ENCODE measurements around the gene MELTF. TPM values are rescaled to one million over a fixed set of nuclear protein-coding genes. Genes with fewer than 3 reads are reported as not detected.

The MELTF gene
- total RNA-seq, 1 donor from 2014 or later, result 2.9 TPM

DNA sequence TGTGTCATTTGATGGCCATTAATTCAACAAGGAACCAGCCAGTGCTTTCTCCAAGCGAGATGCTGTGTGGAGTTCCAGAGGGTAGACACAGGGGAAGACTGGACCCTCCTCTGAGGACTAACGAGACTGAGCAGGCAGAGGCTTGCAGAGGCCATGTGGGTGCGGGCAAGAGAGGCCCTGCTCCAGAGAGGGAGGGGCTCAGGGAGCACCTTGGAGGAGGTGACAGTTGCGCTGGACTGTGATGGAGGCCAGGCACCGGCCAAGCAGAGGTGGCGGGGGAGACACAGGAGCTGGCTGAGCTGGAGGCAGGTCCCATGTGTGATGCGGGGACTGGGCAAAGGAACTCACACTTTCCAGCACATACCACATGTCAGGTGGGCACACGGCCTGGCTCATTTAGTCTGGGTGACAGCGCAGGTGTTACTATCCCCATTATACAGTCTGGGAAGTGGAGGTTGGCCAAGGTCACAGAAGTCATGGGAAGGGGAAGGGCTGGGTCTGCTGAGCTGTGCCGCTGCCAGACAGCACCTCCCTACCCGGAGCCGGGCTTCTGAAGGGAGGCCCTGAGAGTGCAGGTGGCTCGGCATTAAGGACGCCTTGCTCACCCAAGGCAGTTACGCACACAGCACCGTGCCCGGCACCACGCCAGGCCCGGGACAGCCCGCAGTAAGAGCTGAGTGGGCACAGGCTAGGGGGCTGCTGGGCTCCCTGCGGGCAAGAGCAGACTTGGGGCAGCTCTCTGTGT is 3.7 kb downstream of the MELTF start:
- TF ChIP-seq, protein P1, sequence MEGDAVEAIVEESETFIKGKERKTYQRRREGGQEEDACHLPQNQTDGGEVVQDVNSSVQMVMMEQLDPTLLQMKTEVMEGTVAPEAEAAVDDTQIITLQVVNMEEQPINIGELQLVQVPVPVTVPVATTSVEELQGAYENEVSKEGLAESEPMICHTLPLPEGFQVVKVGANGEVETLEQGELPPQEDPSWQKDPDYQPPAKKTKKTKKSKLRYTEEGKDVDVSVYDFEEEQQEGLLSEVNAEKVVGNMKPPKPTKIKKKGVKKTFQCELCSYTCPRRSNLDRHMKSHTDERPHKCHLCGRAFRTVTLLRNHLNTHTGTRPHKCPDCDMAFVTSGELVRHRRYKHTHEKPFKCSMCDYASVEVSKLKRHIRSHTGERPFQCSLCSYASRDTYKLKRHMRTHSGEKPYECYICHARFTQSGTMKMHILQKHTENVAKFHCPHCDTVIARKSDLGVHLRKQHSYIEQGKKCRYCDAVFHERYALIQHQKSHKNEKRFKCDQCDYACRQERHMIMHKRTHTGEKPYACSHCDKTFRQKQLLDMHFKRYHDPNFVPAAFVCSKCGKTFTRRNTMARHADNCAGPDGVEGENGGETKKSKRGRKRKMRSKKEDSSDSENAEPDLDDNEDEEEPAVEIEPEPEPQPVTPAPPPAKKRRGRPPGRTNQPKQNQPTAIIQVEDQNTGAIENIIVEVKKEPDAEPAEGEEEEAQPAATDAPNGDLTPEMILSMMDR (IDR thresholded peaks at IDR 0.05; ENCODE audit: unreplicated experiment), result no peak
- Mint-ChIP-seq H3K9me3 (ENCODE audit: unreplicated experiment) (no peaks in the 10 kb centered on the region), H3K27me3 (ENCODE audit: unreplicated experiment) (peaks cover 12% of the 10 kb centered on the region), H3K27ac (ENCODE audit: unreplicated experiment) (no peak overlapping the region), H3K4me1 (ENCODE audit: unreplicated experiment) (no peaks in the 10 kb centered on the region), H3K36me3 (ENCODE audit: low read depth, unreplicated experiment) (no peaks in the 10 kb centered on the region), H3K4me3 (ENCODE audit: unreplicated experiment) (no peak overlapping the region)
- DNase-seq (ENCODE audit: low spot score), result no peak

DNA sequence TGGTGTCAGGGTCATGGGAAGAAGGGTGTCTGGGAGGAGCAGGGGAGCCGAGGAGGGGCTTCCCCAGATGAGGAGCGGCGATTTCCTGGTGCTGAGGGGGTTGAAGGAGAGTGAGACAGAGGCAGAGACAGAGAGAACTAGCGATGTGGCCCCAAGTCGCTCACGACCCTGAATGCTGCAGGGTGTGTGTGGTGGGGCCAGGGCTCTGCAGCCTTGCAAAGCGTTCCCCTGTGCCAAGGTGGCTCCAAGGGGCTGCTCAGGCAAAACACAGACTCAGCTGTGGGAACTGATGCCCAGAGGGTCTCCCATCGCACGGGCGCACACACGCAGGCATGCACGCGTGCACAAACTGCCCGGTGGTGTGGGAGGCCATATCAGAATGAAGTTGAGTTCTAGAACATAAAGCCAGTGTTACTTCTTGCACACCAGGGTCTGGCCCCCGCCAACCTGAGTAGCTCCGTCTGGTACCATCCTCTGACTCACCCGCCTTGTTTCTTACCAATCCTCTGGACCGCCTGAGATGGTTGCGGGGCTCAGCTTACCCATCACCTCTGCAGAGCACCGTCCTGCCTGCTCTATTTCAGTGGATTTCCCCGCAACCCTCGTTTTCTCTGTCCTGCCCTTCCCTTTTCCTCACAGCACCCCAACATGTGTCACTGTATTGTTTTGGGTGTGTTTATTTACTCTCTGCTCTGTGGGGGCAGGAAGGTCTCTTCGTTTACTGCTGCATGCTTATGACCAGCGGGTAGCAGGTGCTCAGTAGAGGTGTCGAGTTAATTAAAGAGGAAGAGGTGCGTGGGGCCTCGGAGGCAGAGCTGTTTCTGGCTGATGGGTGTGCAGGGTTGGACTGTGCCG is 4.5 kb downstream of the MELTF start:
- Mint-ChIP-seq H3K27me3 (ENCODE audit: unreplicated experiment) (peaks cover 10% of the 10 kb centered on the region), H3K27ac (ENCODE audit: unreplicated experiment) (no peak overlapping the region), H3K4me3 (ENCODE audit: unreplicated experiment) (peak overlapping the region; percentile 67), H3K36me3 (ENCODE audit: low read depth, unreplicated experiment) (no peaks in the 10 kb centered on the region), H3K9me3 (ENCODE audit: unreplicated experiment) (no peaks in the 10 kb centered on the region), H3K4me1 (ENCODE audit: unreplicated experiment) (no peaks in the 10 kb centered on the region)
- TF ChIP-seq, protein P1 (IDR thresholded peaks at IDR 0.05; ENCODE audit: unreplicated experiment), result no peak
- DNase-seq (ENCODE audit: low spot score), result no peak

DNA sequence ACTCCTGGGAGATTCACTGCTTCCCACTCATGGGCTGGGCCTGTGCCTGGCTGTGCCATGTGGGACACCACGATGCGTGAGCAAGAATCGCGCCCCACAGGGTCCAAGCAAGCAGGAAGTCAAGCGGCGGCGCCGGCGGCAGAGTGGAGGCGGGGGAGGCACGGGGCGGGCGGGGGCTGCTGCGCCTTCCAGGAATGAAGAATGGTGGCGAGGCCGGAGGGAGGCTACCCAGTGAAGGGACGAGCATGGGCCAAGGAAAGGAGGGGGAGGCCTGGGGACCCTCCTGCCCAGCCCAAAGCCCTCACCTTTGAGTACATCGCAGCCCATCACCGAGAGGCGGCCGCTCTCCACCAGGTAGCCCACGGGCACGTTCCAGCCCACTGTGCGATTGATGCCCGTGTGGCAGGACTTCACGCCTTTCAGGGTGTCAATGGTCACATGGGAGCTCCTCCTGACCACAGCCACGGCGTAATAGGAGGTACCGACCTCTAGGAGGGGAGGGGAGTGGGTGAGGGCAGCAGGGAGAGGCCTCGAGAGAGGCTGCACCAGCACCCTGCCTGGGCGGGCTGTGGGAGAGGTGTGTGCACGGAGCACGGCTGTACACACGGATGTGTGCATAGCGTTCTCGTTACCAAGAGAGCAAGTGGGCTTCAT is 5.5 kb downstream of the MELTF start:
- DNase-seq (ENCODE audit: low spot score), result no peak

DNA sequence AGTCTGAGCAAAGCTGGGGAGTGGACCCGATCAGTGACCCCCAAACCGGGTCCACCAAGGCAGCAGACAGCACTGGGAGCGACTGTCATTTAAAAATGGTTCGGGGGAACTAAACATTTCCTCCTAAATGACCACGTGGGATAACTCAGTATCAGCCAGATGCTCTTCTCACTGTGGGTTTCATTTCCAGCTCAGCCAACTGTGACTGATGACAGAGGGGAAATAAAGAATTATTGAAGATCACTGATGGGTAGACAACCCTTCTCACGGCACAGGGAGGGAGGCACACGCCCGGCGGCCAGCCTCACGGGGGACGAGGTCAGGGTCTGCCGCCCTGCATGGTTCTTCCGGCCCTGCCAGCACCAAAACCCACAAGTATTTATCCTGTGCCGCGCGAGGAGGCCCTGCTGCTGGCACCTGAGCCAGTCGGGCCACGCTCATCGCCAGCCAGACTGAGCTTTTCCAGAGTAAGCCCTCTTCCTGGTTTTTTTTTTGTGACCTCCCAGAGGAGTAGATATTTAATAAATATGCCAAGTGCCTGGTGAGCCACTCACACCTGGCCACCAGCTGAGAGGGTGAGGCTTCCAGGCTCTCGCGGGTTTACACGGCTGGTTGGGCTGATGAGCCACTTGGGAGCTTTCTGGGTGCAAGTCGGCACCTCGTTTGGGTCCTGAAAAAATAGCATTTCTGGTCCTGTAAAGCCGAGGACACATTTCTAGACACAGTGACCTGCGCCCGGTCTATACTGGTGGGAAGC is 6.2 kb downstream of the MELTF start:
- Mint-ChIP-seq H3K36me3 (ENCODE audit: low read depth, unreplicated experiment) (no peaks in the 10 kb centered on the region), H3K27ac (ENCODE audit: unreplicated experiment) (no peak overlapping the region), H3K27me3 (ENCODE audit: unreplicated experiment) (peaks cover 10% of the 10 kb centered on the region), H3K4me3 (ENCODE audit: unreplicated experiment) (no peak overlapping the region), H3K9me3 (ENCODE audit: unreplicated experiment) (no peaks in the 10 kb centered on the region), H3K4me1 (ENCODE audit: unreplicated experiment) (no peaks in the 10 kb centered on the region)
- TF ChIP-seq, protein P1 (IDR thresholded peaks at IDR 0.05; ENCODE audit: unreplicated experiment), result no peak
- DNase-seq (ENCODE audit: low spot score), result no peak

More for the DNA sequence above, 5.5 kb downstream of the MELTF start:
- no peaks in the 10 kb centered on the region for H3K36me3 Mint-ChIP-seq (ENCODE audit: low read depth, unreplicated experiment)
- H3K9me3 Mint-ChIP-seq (ENCODE audit: unreplicated experiment), result no peaks in the 10 kb centered on the region
- TF ChIP-seq, protein P1 (IDR thresholded peaks at IDR 0.05; ENCODE audit: unreplicated experiment), result no peak
- H3K27me3 Mint-ChIP-seq (ENCODE audit: unreplicated experiment), result peaks cover 10% of the 10 kb centered on the region
- no peaks in the 10 kb centered on the region for H3K4me1 Mint-ChIP-seq (ENCODE audit: unreplicated experiment)
- no peak overlapping the region for H3K27ac Mint-ChIP-seq (ENCODE audit: unreplicated experiment)
- peak overlapping the region; percentile 67 for H3K4me3 Mint-ChIP-seq (ENCODE audit: unreplicated experiment)
